Ovary (tissue), 3 donors: ENCODE results near the gene DOLPP1.

Source experiments
- CTCF ChIP-seq, 3 donors: fragments of 450-650 bp in 2 of 3; fragments of 200-600 bp in 1 of 3; IDR thresholded peaks; one replicate each; pipeline versions ENCODE4 v1.5.1 to v1.8.0; 2016 to 2022; ENCODE audit warnings: antibody characterized with exemption in 3 of 3, mild to moderate bottlenecking in 1 of 3
- EP300 ChIP-seq: sonication (generic); formaldehyde crosslinking; IDR thresholded peaks from one replicate; pipeline ENCODE4 v1.6.1; 2017; ENCODE audit warnings: antibody characterized with exemption
- POLR2A ChIP-seq: fragments of 450-650 bp; IDR thresholded peaks from one replicate; pipeline ENCODE4 v1.6.1; 2017; ENCODE audit warnings: antibody characterized with exemption, mild to moderate bottlenecking, moderate library complexity
- donor health status: DM: no; HTN: no; CAD: no.

- TF ChIP-seq POLR2A, result no peak
- TF ChIP-seq CTCF (IDR thresholded peaks at IDR 0.05), result no peak
- TF ChIP-seq EP300, result no peak
Observed at GRCh38 chr9:129033216-129033615, 47.7 kb upstream of the DOLPP1 start.
